ENCODE data around the gene WNT3. TPM values are rescaled to one million over a fixed set of nuclear protein-coding genes. Genes with fewer than 3 reads are reported as not detected.
"Not testable (repeated sequence)": the region's sequence is repeated elsewhere in the genome, so short reads cannot be mapped to it uniquely, and the experiment has no call there.

Gene WNT3
- total RNA-seq, 2 experiments from 2014 or later = not detected

DNA sequence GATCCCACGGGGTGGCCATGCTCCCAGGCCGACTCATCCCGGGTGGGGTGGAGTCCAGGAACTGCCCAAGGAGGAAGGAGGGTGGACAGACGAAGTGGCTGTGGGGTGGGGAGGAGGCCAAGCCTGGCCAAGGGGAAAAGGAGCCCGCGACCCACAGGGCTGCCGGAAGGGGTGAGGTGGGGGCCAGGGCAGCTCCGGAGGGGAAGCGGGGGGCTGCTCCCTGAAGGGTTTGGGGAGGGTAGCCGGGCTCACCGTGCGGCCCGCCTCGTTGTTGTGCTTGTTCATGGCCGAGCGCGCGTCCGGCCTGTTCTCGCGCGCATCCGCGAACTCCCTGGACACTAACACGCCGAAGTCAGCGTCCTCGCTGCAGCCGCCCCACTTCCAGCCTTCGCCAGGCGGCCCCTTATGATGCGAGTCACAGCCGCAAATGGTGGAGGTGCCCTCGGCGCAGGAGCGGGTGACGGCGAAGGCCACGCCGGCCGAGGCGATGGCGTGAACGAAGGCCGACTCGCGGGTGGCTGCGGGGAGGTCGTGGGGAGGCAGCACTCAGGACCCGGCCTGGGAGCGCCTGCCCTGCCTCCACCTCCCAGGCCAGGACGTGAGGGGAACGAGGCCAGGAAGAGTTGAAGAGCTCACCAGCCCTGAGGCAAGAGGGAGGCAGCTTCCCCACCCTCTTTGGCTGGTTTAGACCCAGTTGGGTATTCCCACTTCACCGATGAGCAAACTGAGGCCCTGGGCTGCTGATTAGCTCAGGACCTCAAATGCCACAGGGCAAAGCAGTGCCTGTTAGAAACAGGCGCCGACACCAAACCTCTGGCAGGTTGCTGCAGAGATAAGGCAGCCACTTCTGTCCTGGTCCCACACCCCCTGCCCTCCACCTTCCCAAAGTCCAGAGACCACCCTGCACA is 48.7 kb downstream of the WNT3 start:
- no peaks in the 10 kb centered on the region for H3K9me3 Mint-ChIP-seq
- ATAC-seq (ENCODE audit: low read depth) = no peak
- no peaks in the 10 kb centered on the region for H3K36me3 Mint-ChIP-seq
- H3K4me3 Mint-ChIP-seq = no peak overlapping the region
- DNase-seq = peak; percentile 37
- POLR2A ChIA-PET = interaction anchor here (0.6 kb wide), 1 partner anchor 24 kb away, joined by 5 read pairs; no protein-coding TSS in a partner anchor
- no peak overlapping the region for H3K27ac Mint-ChIP-seq
- peaks cover 34% of the 10 kb centered on the region for H3K27me3 Mint-ChIP-seq
- peaks cover 16% of the 10 kb centered on the region for H3K4me1 Mint-ChIP-seq

DNA sequence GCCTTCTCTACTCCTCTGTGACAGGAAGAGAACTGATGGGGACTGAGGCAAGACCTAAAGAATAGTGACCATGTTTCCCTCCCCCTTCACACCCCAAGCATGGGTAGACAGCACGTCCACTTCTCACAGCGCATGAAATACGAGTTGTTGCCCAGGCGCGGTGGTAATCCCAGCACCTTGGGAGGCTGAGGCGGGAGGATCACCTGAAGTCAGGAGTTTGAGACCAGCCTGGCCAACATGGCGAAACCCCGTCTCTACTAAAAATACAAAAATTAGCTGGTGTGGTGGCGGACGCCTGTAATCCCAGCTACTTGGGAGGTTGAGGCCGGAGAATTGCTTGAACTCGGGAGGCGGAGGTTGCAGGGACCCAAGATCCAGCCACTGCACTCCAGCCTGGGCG is 49.6 kb downstream of the WNT3 start:
- DNase-seq = peak; percentile 16
- H3K27ac Mint-ChIP-seq; H3K36me3 Mint-ChIP-seq; H3K9me3 Mint-ChIP-seq; POLR2A ChIA-PET; ATAC-seq (ENCODE audit: low read depth); H3K4me3 Mint-ChIP-seq: not testable (repeated sequence)
- H3K4me1 Mint-ChIP-seq = peaks cover 16% of the 10 kb centered on the region
- H3K27me3 Mint-ChIP-seq = peaks cover 32% of the 10 kb centered on the region

DNA sequence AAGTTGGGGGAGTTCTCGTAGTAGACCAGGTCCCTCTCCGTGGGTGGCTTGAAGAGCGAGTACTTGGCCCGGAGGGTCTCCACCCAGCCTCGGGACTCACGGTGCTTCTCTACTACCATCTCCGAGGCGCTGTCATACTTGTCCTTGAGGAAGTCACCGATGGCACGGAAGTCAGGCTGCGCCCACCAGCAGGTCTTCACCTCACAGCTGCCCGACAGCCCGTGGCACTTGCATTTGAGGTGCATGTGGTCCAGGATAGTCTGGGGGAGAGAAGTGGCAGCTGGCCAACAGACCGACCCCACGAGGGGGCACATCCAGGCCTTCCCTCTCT is 50.0 kb downstream of the WNT3 start:
- peaks cover 14% of the 10 kb centered on the region for H3K4me1 Mint-ChIP-seq
- peak; percentile 23 for DNase-seq
- H3K9me3 Mint-ChIP-seq = no peaks in the 10 kb centered on the region
- H3K36me3 Mint-ChIP-seq = no peaks in the 10 kb centered on the region
- POLR2A ChIA-PET = no interaction called here
- H3K27me3 Mint-ChIP-seq = peaks cover 32% of the 10 kb centered on the region
- H3K27ac Mint-ChIP-seq = no peak overlapping the region
- H3K4me3 Mint-ChIP-seq = no peak overlapping the region
- ATAC-seq (ENCODE audit: low read depth) = no peak

DNA sequence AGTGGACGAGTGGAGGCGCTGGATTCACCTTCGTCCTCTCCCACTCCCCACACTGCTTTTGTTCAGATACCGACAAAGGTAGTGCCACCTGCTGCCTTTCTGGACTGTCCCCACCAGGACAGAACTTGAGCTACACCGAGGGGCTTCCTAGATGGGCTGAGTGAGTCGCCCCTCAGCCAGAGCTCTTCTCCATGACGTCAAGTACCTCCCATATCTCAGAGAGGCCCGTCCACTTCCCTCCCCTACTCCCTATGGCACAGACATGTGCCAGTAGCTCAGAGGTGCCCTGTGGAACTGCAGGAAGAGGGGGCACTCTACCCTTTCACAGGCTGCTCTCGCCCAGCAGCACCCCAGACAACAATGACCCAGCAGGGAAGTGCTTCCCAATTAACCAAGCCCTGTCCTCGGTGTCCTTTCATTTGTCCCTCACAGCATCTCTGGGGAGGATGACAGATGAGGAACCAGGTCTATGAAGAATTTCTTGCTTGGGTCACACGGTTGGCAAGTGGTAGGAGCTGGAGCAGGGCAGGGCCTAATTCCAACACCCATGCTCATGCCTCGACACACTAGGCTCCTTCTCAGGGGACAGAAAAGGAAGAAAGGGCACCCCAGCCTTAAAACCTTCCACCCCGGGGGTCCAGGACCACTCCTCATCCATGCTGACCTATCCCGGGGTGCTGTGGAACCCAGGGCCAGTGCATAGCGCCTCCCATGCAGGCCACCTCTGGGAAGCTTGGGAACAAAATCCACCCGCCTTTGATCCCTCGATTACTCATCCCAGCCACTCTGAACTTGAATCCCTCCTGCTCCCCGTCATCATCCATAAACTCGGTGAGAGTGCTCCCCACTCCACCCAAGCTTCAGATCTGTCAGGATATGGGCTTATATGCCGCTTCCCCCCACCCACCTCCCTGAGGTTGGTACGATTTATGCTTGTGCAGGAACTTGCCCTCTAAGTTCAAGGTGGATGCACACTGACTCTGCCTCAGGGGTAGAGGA is 51.7 kb downstream of the WNT3 start:
- Mint-ChIP-seq H3K9me3 (no peaks in the 10 kb centered on the region), H3K27me3 (peaks cover 18% of the 10 kb centered on the region), H3K4me3 (no peak overlapping the region), H3K36me3 (no peaks in the 10 kb centered on the region), H3K27ac (no peak overlapping the region), H3K4me1 (peaks cover 6% of the 10 kb centered on the region)
- DNase-seq (no peak), ATAC-seq (ENCODE audit: low read depth) (no peak)
- POLR2A ChIA-PET = no interaction called here

DNA sequence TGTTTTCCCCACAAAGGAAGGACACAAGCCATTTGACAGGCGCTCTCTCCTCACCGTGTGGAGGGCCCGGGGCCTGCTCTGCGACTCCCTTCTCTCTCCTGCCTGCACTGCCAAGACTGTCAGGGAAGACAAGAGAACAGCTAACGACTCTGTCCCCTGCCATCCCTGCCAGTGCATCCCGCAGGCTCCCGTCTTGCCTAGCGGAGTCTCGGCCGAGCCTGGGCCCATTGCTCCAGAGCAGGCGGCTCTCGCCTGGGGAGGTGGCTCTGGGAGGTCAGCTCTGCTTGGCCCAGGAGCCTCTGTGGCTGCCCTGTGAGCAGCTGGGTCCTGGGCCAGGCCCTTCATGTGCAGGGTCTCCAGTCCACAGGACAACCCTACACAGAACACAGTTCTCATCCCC is 53.0 kb downstream of the WNT3 start:
- no peak for ATAC-seq (ENCODE audit: low read depth)
- POLR2A ChIA-PET = interaction anchor here (0.6 kb wide), 1 partner anchor 229 kb away, joined by 4 read pairs; no protein-coding TSS in a partner anchor
- no peaks in the 10 kb centered on the region for H3K9me3 Mint-ChIP-seq
- no peak overlapping the region for H3K4me3 Mint-ChIP-seq
- peaks cover 13% of the 10 kb centered on the region for H3K27me3 Mint-ChIP-seq
- no peak overlapping the region for H3K27ac Mint-ChIP-seq
- H3K4me1 Mint-ChIP-seq = peaks cover 2% of the 10 kb centered on the region
- no peak for DNase-seq
- H3K36me3 Mint-ChIP-seq = no peaks in the 10 kb centered on the region

DNA sequence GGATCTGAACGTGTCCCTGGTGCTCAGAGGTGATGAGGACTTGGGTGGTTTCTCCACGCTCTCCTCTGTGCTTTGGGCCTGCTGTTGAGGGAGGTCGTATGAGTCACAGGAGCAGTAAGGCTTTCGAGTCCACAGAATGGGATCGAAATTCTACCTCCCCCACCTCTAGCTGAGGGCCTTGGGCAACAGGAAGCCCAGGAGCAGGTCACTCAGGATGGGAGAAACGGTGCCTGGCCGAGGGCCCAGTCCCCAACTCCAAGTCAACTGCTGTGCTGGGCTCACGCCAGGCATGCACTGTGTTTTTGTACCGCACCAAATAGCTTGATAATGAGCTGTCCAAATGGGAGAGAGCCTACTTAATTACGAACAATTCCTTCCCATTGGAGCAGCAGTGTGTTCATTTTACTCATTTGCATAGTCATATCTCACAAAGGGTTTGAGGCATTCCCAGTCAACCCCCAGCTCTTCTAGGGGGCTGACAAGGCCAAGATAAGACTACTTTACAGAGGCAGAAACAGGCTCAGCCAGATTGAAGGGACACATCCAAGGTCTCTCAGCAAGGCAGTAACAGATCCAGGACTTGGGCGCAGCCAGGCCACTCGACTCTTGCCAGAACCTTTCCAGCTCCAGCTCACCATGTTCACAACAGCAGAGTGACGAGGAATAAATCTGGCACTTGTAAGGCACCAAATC is 53.6 kb downstream of the WNT3 start:
- peaks cover 2% of the 10 kb centered on the region for H3K4me1 Mint-ChIP-seq
- no peaks in the 10 kb centered on the region for H3K36me3 Mint-ChIP-seq
- POLR2A ChIA-PET = interaction anchor here (0.5 to 0.6 kb wide), 2 partner anchors 74 to 229 kb away, joined by 3 to 4 read pairs; no protein-coding TSS in a partner anchor
- no peak for ATAC-seq (ENCODE audit: low read depth)
- H3K4me3 Mint-ChIP-seq = no peak overlapping the region
- H3K27ac Mint-ChIP-seq = no peak overlapping the region
- H3K27me3 Mint-ChIP-seq = peaks cover 8% of the 10 kb centered on the region
- no peak for DNase-seq
- H3K9me3 Mint-ChIP-seq = no peaks in the 10 kb centered on the region

DNA sequence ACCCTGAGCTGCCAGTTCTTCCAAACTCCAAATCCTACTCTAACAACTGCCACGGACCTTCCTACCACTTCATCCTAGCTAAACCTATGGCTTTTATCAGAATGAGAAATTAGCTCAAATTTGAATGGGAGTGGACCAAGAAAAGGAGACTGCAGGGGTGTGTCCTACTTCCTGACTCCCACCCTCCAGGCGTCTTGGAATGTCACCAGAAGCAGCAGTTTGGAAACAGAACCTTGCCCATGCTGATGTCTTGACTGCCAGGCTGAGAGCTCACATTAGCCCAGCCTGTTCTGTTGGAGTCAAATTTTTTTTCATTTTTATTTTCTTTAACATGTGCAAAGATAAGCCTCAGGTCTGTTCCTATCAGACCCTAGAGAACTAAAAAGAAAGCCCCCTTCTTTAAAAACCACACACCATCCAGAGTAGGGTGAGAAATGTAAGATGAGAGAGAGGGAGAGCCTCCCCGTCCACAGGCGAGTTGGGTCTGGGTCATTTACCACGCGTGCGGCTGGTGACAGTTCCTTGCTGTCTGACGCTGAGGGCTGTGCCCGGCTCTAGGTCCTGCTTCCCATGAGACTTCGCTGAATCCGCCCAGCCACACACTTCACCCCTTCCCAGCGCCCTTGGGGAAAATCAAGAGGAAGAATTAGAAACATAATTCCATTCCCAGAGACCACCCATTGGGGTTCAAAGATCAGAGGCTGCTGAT is 54.3 kb downstream of the WNT3 start:
- ATAC-seq (ENCODE audit: low read depth) (no peak), DNase-seq (no peak)
- H3K4me1 Mint-ChIP-seq = no peaks in the 10 kb centered on the region
- no peak overlapping the region for H3K27ac Mint-ChIP-seq
- POLR2A ChIA-PET = interaction anchor here (0.5 kb wide), 1 partner anchor 74 kb away, joined by 3 read pairs; no protein-coding TSS in a partner anchor
- no peak overlapping the region for H3K4me3 Mint-ChIP-seq
- peaks cover 2% of the 10 kb centered on the region for H3K36me3 Mint-ChIP-seq
- H3K27me3 Mint-ChIP-seq = peaks cover 8% of the 10 kb centered on the region
- H3K9me3 Mint-ChIP-seq = no peaks in the 10 kb centered on the region

DNA sequence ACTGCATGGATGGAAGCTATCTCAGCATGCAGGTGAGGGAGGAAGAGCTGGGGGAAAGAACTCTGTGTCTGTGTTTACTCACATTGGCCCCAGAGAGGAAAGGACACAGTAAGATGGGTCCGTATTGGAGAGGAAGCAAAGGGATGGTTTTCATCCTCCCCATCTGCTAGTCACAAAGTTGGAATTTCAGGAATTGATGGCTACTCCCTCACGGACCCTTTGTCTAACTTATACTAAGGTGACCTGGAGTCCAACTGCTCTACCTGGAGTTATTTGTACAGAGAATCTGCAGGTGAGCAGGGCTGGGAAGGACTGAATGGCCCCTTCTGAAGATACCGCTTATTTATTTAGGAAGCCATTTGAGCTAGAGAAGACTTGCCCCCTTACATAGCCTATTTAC is 55.1 kb downstream of the WNT3 start:
- Mint-ChIP-seq H3K27ac (no peak overlapping the region), H3K4me1 (no peaks in the 10 kb centered on the region), H3K36me3 (peaks cover 2% of the 10 kb centered on the region), H3K9me3 (no peaks in the 10 kb centered on the region), H3K4me3 (no peak overlapping the region), H3K27me3 (peaks cover 2% of the 10 kb centered on the region)
- DNase-seq (no peak), ATAC-seq (ENCODE audit: low read depth) (no peak)
- POLR2A ChIA-PET = interaction anchor here (0.5 kb wide), 1 partner anchor 1615 kb away, joined by 5 read pairs; the partner anchor contains the start of gene HEXIM1

DNA sequence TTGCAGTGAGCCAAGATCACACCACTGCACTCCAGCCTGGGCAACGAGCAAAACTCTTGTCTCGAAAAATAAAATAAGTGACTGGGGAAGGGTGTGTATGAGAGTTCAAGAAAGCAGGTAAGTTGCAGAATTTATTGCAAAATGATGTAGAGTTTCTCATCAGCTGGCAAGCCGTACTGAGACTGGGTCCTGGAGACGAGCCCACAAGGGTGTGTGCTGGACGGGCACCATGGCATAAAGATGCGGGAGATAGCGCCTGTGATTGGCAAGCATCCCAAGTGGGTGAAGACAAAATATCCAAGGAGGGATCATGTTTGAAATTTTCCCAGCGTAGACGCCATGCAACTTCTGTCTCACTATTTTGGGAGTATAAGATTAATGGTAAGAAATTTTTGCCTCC is 59.4 kb downstream of the WNT3 start:
- DNase-seq = no peak
- H3K9me3 Mint-ChIP-seq = no peaks in the 10 kb centered on the region
- H3K4me1 Mint-ChIP-seq = no peaks in the 10 kb centered on the region
- no peak for ATAC-seq (ENCODE audit: low read depth)
- no peak overlapping the region for H3K4me3 Mint-ChIP-seq
- H3K27ac Mint-ChIP-seq = no peak overlapping the region
- H3K36me3 Mint-ChIP-seq = peaks cover 11% of the 10 kb centered on the region
- POLR2A ChIA-PET = no interaction called here
- no peaks in the 10 kb centered on the region for H3K27me3 Mint-ChIP-seq

DNA sequence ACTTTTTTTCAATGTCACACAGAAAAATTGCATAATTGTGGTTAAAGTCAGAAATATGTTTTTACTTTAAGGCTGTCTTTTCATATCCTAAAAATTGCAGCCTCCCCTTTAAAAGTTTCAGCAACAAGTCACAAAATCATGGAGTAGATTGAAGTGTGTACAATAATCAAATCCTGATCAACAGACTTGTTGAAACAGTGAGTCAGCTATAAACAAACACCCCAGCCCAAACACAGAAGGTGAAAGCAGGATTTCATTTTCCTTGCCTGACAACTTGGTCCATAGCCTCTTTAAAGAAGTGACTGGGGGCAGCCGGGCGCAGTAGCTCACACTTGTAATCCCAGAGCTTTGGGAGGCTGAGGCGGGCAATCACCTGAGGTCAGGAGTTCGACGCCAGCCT is 59.9 kb downstream of the WNT3 start:
- DNase-seq = no peak

DNA sequence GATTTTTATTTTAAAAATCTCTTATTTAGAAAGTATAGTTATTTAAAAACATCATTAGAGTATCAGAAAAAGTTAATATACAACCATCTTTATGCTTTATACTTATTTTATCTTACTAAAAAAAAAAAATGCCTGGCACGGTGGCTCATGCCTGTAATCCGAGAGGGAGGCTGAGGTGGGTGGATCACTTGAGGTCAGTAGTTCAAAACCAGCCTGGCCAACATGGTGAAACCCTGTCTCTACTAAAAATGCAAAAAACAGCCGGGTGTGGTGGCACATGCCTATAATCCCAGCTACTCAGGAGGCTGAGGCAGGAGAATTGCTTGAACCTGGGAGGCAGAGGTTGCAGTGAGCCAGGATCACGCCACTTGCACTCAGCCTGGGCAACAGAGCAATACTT is 60.9 kb downstream of the WNT3 start:
- H3K9me3 Mint-ChIP-seq; H3K27ac Mint-ChIP-seq; H3K27me3 Mint-ChIP-seq; DNase-seq; H3K4me3 Mint-ChIP-seq; H3K4me1 Mint-ChIP-seq; ATAC-seq (ENCODE audit: low read depth): not testable (repeated sequence)
- POLR2A ChIA-PET = interaction anchor here (0.7 kb wide), 1 partner anchor 400 kb away, joined by 3 read pairs; no protein-coding TSS in a partner anchor
- peaks cover 17% of the 10 kb centered on the region for H3K36me3 Mint-ChIP-seq

More for the DNA sequence above, 59.9 kb downstream of the WNT3 start:
- H3K36me3 Mint-ChIP-seq = peaks cover 13% of the 10 kb centered on the region
- no peak for ATAC-seq (ENCODE audit: low read depth)
- H3K4me3 Mint-ChIP-seq = no peak overlapping the region
- no peaks in the 10 kb centered on the region for H3K9me3 Mint-ChIP-seq
- no peak overlapping the region for H3K27ac Mint-ChIP-seq
- H3K4me1 Mint-ChIP-seq = no peaks in the 10 kb centered on the region
- POLR2A ChIA-PET = no interaction called here
- H3K27me3 Mint-ChIP-seq = no peaks in the 10 kb centered on the region

DNA sequence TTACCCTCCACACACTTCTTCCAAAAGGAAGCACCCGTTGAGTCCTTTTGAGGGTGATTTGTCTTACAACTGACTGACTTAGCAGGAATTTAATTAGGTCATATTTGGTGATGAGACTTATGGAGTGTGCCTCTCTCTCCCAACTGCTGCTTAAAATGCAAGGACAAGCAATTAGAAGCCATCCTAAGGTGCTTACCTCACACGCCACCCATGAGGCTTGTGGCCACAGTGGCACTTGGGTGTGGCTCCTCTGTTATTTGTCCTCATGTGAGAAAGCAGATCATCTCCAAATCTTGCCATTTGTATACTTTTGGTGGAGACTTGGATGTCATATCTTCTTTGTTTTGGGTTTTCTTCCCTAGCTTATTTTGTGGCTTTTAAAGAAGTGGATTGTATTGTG is 61.6 kb downstream of the WNT3 start:
- Mint-ChIP-seq H3K4me3 (no peak overlapping the region), H3K9me3 (no peaks in the 10 kb centered on the region), H3K27ac (no peak overlapping the region), H3K27me3 (no peaks in the 10 kb centered on the region), H3K4me1 (no peaks in the 10 kb centered on the region), H3K36me3 (peaks cover 19% of the 10 kb centered on the region)
- POLR2A ChIA-PET = no interaction called here
- no peak for ATAC-seq (ENCODE audit: low read depth)
- no peak for DNase-seq

Data from activated naive CD8-positive, alpha-beta T cell treated with anti-CD3 and anti-CD28 coated beads, Interleukin-2, amount 10 ng/mL, durations not matched to agents 7 days and 5 days (primary cell).